Astrocyte of the hippocampus (primary cell): Measurements from ENCODE around the gene NEB.

Experiments
- DNase-seq: peaks from one replicate; pipeline ENCODE4 v3.0.0; 2011; ENCODE audit warnings: low read depth, low spot score

The NEB gene

GRCh38 chr2:151483546-151483945 is 250.7 kb downstream of the NEB start:
- DNase-seq, result no peak

- peak; percentile 39 for DNase-seq
These were observed 252.0 kb downstream of the NEB start for GRCh38 chr2:151482171-151482725.

GRCh38 chr2:151481744-151482143 is 252.5 kb downstream of the NEB start:
- DNase-seq, result peak; percentile 4

GRCh38 chr2:151478011-151478410 is 256.3 kb downstream of the NEB start:
- DNase-seq, result peak; percentile 40

- no peak for DNase-seq
These were observed 258.0 kb downstream of the NEB start for GRCh38 chr2:151476287-151476686.

GRCh38 chr2:151475071-151475470 is 259.2 kb downstream of the NEB start:
- DNase-seq, result no peak

- DNase-seq, result no peak
These were observed 261.3 kb downstream of the NEB start for GRCh38 chr2:151472966-151473365.

- DNase-seq, result no peak
These were observed 263.7 kb downstream of the NEB start for GRCh38 chr2:151470556-151470955.

GRCh38 chr2:151465771-151466170 is 268.5 kb downstream of the NEB start:
- no peak for DNase-seq

GRCh38 chr2:151459358-151459757 is 274.9 kb downstream of the NEB start:
- peak; percentile 12 for DNase-seq

- DNase-seq, result no peak
These were observed 295.1 kb downstream of the NEB start for GRCh38 chr2:151439127-151439526.

- DNase-seq, result no peak
These were observed 295.8 kb downstream of the NEB start for GRCh38 chr2:151438506-151438905.

GRCh38 chr2:151437630-151438029 is 296.6 kb downstream of the NEB start:
- peak; percentile 15 for DNase-seq
